Stimulated activated CD4-positive, alpha-beta T cell treated with anti-CD3 and anti-CD28 coated beads, Interleukin-12 subunit alpha, Interleukin-12 subunit beta, amount 100 ng/mL, for 4 hours (primary cell): Measurements from ENCODE around the gene PCGF3.
"Not testable (repeated sequence)": the region's sequence is repeated elsewhere in the genome, so short reads cannot be mapped to it uniquely, and the experiment has no call there.

Experiments
- DNase-seq: peaks from one replicate; pipeline ENCODE4 v3.0.0-alpha.2; 2020

The PCGF3 gene

GRCh38 chr4:669806-670559 lies 35.6 kb upstream of the PCGF3 start:
- DNase-seq: not testable (repeated sequence)

- no peak for DNase-seq
These were observed 33.9 kb upstream of the PCGF3 start for GRCh38 chr4:671769-672168.

DNA sequence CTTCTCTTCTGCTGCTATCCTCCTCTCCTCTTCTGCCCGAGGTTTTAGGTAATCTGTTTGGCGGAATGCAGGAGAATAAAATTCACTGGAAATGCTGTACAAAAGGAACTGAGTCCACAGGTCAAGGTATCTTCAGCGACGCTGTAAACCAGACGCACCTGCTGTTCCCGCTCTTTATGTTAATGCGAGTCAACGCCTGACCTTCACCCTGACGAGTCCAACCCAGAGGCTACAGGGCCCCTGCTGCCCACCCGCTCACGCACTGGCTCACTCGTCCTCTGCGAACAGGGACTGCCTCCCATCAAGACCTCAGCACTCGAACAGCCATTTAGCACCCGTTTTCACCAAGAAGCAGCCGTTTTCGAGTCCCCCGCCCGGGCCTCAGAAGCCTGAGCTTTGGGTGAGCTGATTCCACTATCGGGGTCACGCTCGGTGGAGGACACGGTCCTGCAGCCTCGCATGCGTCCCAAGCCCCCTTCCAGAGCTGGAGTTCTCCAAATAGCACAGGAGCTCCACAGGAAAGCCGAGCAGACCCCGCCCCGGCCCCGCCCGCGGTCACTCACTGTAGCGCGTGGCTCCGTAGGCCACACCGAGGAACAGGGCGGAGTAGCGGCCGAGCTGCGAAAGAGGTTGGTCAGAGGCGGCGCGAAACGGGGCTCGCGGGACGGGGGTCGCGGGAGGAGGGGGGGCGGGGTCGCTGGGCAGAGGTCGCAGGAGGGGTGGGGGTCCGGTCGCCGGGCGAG lies 32.1 kb upstream of the PCGF3 start:
- peak; percentile 25 for DNase-seq

- DNase-seq: peak; percentile 96
These were observed 31.2 kb upstream of the PCGF3 start, which contains the start of the genes ATP5ME and MYL5 for GRCh38 chr4:674172-675035. Gene ATP5ME (minus strand): TSS chr4:674276. CDS start chr4:674247, 29 bp downstream. Gene MYL5 (plus strand): TSS chr4:674542. CDS start chr4:678027, 3,485 bp downstream.

DNA sequence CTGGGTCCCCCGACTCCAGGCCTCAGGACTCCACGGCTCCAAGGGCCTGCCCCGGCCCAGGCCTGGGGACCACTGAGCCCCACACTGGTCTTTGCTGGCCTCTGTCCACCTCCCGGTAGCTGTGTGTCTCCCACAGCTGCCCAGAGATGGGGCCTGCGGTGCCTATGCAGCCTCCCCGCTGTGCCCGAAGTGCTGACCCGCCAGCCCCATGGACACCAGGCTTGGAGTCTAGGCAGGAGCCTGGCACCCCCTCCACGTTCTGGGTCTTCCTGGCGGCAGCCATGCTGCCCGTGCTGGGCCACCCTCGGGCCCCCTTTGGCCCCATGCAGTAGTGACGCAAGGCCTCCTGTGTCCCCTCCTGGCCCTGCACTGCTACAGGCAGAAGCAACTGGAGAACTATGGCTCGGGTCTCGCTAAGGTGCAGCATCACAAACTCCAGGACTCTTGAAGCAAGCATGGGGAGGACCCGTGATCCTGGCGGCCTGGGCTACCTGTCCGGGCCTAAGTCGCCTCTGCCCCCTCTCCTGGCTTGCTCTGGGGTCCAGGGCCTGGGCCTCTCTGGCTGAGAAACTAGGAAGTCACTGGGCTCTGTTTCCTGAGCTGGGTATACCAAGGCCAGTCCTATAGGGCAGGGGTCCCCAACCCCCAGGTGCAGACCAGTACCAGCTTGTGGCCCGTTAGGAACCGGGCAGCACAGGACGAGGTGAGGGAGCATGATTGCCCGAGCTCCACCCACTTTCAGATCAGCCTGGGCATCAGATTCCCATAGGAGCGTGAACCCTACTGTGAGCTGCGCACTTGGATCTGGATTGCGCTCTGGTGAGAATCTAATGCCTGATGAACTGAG lies 30.4 kb upstream of the PCGF3 start:
- peak; percentile 21 for DNase-seq

DNA sequence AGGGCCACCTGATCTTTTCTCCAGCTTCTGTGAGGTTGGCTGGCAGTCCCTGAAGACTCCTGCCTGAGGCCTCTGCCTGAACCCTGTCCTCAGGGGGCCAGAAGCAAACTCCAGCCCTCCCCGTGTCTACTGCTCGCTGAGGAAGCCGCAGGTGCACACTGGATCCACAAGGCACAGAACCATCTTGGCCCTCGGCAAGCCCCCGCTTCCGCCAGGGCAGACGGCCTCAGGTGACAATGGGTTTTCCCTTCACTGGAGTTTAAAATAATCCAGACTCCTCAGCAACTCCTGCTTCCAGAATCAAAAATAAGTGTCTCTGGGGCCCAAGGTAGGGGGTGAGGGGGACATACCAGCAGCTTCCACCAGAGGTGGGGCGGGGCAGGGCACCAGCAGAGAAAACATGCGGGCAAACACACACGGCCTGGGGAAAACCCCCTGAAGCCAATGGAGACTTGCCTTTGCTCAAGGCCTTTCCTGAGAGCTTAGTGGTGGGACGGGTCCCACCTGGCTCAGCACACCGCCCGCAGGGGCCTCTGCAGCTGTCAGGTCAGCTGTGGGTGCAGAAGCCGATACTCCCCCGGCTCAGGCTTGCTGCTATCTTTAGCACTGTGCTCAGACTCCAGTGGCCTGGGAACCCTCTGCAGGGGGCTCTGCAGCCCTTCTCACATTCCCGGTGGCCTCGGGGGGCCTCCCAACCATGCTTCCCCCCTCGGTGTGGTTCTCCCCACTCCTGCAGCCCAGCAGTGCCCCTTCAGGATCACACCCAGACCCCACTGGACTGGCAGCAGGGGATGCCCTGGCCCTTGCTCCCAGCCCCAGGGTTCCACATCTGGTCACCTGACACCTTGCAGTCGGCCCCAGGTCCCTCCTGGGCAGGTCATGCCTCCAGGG lies 29.4 kb upstream of the PCGF3 start:
- DNase-seq: no peak

DNA sequence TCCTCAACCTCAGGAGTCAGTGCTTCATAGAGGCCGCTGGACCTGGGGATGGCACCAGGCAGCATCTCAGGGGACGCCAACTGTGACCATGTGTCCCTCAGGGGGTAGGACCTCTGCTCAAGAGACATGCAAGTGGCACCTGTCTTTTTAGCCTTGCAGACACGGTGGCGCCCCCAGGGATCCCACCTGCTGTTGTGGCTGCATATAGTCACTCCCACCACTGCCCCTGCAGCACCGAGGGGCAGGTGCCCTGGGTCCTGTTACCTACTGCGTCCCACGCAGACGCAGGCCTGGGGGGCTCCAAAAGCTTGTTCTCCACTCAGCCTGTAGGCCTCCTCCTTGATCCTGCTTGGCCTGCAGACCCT lies 28.8 kb upstream of the PCGF3 start:
- no peak for DNase-seq

DNA sequence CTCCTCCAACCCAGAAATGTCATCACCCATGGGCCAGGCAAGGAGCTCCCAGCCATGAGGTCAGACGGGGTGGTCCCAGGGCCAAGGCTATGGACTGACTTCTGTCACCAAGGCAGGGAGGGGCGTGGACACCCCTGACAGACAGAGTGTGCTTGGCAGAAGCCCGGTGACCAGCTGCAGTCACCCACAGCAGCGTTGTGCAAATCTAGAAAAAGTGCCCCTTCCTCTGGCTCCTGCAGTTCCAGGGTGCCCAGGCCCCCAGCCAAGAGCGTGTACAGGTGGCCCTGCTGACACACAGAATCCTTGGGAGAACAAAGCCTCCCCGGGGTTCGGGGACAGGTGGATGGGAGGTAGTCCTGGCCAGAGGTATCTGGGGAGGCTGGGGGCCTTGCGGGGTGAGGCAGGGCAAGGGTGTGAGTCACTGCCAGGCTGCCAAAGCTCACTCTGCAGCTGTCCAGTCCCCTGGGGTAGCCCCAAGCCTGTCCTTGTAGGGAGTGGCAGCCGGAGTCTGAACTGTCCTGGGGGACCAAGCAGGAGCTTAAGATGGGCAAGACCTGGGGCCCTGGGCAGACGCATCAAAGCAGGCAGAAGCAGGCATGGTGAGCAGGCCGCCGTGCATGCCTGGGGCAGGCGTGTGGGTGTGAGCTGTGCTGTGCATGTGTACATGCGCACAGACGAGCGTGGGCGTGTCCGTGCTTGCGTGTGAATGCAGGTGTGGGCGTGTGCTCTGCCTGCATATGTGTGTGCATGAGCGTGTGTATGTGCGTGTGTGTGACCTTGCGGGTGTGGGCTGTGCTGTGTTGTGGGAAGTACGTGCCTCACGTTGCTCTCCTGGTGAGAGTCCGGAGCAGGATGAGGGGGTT lies 28.0 kb upstream of the PCGF3 start:
- no peak for DNase-seq

- no peak for DNase-seq
These were observed 27.1 kb upstream of the PCGF3 start for GRCh38 chr4:678331-679103.

DNA sequence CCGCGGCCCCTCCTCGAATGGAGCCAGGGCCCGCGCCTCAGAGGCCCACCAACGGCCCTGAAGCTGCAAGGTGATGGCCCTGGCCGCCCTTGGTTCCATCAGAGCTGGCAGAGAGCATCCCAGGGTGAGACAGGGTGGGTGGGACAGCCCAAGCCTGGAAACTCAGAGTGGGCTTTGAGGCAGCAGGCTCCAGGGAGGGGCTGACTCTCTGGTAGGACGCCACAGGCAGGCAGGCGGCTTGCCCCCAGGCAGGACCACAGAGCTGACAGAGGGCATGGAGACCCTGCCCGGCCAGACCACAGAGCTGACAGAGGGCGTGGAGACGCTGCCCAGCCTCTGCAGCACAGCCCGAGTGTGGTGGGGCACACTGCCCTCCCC lies 26.5 kb upstream of the PCGF3 start:
- DNase-seq: no peak

GRCh38 chr4:679629-680028 lies 26.0 kb upstream of the PCGF3 start:
- DNase-seq: no peak

DNA sequence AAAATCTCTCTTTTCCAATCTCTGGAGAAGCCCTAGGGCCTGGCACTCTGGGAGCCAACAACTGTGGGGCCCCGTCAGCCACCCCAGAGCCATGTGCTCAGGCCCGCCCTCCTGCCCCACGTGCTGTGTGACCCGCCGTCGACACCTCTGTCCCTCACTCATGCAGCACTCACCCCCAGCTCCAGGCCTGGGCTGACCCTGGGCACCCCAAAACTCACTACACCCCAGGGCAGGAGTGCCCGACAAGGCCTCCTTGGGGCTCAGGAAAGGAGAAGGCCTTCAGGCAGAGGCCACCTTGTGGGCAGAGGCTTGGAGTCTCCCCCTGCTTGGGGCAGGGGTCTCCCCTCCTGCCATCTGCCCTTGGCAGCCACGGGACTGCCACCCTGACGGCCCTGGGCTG lies 25.5 kb upstream of the PCGF3 start:
- no peak for DNase-seq

GRCh38 chr4:680551-680927 lies 25.1 kb upstream of the PCGF3 start:
- no peak for DNase-seq

DNA sequence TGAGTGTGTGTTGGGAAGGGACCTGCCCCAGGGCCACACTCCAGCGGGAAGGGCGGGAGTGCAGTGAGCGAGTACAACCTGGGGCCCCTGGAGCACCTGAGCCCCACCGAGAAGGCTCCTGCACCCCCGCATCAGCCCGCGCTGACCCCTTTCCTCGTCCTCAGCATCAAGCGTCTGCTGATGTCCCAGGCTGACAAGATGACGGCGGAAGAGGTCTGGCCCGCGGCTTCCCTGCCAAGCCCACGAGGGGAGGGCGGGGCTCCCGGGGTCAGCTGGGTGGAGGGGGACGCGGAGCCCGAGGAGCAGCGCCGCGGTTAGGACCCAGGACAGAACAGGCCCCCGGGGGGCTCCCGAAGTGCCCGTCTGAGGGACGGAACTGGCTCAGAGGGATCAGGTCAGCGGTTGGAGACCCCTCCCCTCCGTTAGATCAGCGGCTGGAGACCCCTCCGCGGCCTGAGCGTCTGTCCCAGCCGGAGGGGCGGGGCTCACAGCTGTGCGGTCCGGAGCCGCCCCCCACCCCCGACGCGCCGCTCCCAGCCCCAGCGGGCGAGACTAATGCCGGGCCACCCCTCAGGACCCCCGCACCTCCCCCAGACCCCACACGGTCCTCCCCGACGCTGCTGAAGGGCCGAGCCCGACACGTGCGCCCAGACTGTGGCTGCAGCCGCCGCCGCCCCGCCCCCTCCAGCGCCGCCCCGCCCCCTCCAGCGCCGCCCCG lies 24.5 kb upstream of the PCGF3 start:
- peak; percentile 33 for DNase-seq

DNA sequence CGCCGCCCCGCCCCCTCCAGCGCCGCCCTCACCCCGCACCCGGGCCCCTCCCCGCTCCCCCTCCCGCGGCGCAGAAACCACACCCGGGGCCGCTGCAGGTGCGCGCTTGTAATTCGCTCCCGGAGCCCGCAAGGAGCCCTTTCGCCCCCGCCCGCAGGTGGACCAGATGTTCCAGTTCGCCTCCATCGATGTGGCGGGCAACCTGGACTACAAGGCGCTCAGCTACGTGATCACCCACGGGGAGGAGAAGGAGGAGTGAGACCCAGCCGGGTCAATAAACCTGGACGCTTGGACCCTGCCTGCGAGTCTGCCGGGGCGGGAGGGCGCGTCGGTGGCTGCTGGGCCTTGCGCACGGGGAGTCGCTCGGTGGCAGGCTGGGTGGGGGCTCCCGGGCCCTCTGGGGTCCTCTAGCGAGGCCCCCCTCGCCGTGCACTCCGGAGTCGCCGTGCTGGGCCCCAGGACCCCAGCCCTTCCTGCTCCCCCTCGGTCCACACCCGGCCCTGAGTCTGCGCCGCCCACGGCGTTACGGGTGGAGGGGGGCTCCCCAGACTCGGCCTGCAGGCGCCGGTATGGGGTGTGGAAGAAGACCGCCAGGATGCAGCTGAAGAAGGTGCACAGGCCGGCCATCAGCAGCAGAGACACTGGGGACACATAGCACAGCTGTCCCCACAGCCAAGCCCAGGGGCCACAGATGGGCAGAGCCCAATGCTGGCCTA lies 23.7 kb upstream of the PCGF3 start:
- no peak for DNase-seq

DNA sequence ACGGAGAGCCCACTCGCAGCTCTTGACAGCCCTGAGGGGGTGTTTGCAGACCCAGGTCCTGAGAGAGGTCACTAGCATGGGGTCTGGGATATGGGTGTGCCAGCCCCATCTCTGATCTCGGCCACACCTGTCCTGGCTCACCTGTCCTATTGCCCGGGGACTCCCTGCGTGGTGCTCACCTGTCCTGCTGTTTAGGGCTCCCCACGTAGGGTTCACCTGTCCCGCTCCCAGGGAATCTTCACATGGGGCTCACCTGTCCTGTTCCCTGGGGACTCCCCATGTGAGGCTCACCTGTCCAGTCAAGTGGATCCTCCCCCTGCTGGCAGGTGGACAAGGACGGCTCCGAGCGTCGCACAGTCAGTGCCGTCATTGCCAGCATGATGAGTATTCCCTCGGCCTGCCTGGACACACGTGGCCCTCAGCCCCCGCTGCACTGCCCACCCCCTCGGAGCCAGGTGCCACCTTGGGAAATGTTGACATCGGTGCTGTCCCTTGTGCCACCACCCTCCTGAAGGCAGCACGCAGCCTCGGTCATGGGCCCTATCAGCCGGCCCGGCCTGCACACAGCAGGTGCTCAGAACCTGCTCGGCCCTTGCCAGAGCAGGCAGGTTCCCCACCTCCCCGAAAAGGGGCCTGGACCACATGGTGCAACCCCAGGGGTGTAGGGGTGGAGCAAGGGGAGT lies 23.0 kb upstream of the PCGF3 start:
- DNase-seq: no peak

DNA sequence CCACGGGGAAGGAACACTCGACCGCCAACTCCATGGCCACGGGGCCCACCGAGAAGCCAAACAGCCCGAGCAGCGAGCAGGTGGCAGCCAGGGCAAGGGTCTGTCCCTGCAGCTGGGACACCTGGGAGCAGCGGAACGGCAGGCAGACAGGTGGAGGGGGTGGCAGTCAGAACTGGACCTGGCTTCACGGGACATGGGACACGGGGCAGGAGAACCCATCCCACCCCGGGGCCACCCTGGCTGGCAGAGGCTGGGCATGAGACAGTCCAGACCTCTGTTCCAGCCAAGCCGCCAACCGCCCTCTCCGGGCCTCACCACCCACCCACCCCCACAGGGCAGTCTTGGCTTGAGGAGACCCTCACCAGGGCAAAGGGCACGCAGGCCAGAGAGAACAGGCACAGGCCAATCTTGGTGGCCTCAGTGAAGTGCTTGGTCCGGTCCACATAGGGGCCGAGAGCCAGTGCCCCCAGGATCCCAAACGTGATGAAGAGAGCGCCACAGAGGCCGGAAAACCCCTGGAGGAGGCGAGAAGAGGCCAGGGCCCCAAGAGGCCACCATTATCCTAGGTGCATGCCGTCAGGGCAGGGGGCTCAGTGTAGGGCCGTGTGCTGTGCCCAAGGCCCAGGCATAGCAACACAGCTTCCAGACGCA lies 22.3 kb upstream of the PCGF3 start:
- DNase-seq: no peak
